Lower leg skin (tissue), 4 donors: Measurements from ENCODE around the gene ELAC1. TPM values are rescaled to one million over a fixed set of nuclear protein-coding genes. Genes with fewer than 3 reads are reported as not detected.

Source experiments
- DNase-seq, 2 donors: peaks; one replicate each; pipeline ENCODE4 v3.0.0-alpha.2; 2019; ENCODE audit warnings: low spot score in 2 of 2
- H3K4me3 ChIP-seq: fragments of 200-600 bp; sonication (generic); 2 replicates; pipeline ENCODE4 v1.5.1; 2017; ENCODE audit warnings: mild to moderate bottlenecking, low read depth; ENCODE audit not compliant: poor library complexity, severe bottlenecking
- CTCF ChIP-seq, 3 donors: fragments of 450-650 bp; IDR thresholded peaks; one replicate each; pipeline ENCODE4 v1.5.1; 2016; ENCODE audit warnings: antibody characterized with exemption in 3 of 3, mild to moderate bottlenecking in 3 of 3, moderate library complexity in 2 of 3
- POLR2A ChIP-seq, 2 donors: fragments of 450-650 bp; IDR thresholded peaks; one replicate each; pipeline ENCODE4 v1.6.1; 2016 to 2017; ENCODE audit warnings: antibody characterized with exemption in 2 of 2, mild to moderate bottlenecking in 1 of 2, moderate library complexity in 1 of 2
- WGBS, 2 donors: methylation state at CpG; one replicate each; pipeline ENCODE4 v1.1.5; 2018; 5-methylcytosine and 5-hydroxymethylcytosine counted together
- intact Hi-C: fragments of 100-400 bp; cut with DNase I; formaldehyde crosslinking; loops from one replicate; pipeline ENCODE4 v1.15.0; 2023; ENCODE audit warnings: low total_unique reads
- total RNA-seq, 4 donors: library from RNA; depleted of rRNA; stranded (reverse); fragments of >200 nt; gene quantifications; one replicate each; pipeline ENCODE4 v1.1.0, GENCODE V29; 2016

Gene ELAC1
- total RNA-seq, 4 donors from 2014 or later, result 4.1 to 11.6 (median 8.3) TPM

GRCh38 chr18:51007790-51008139, 39.9 kb downstream of the ELAC1 start:
- intact Hi-C loops, result no loop called here
- TF ChIP-seq CTCF (IDR thresholded peaks at IDR 0.05), result no peak
- no peak for TF ChIP-seq POLR2A (IDR thresholded peaks at IDR 0.05)
- DNase-seq, result no peak
- WGBS, 2 donors, result 82 to 83% methylated on average over 1 of the region's 1 CpG
- H3K4me3 ChIP-seq, result no peak overlapping the region

- no peak for DNase-seq
- TF ChIP-seq POLR2A (IDR thresholded peaks at IDR 0.05) (no peak), CTCF (IDR thresholded peaks at IDR 0.05) (no peak)
- intact Hi-C loops, result no loop called here
- no peak overlapping the region for H3K4me3 ChIP-seq
These were observed 41.2 kb downstream of the ELAC1 start for GRCh38 chr18:51009072-51009471.

GRCh38 chr18:51010218-51010617, 42.4 kb downstream of the ELAC1 start:
- TF ChIP-seq POLR2A (IDR thresholded peaks at IDR 0.05) (no peak), CTCF (IDR thresholded peaks at IDR 0.05) (no peak)
- intact Hi-C loops, result no loop called here
- no peak for DNase-seq

GRCh38 chr18:51011709-51012108, 43.9 kb downstream of the ELAC1 start:
- TF ChIP-seq POLR2A (IDR thresholded peaks at IDR 0.05), result no peak
- TF ChIP-seq CTCF (IDR thresholded peaks at IDR 0.05), result no peak
- WGBS, 2 donors, result 69 to 72% methylated on average over 3 of the region's 3 CpGs
- no peak for DNase-seq
- no peak overlapping the region for H3K4me3 ChIP-seq
- intact Hi-C loops, result no loop called here

More at GRCh38 chr18:51010218-51010617, 42.4 kb downstream of the ELAC1 start:
- H3K4me3 ChIP-seq, result no peak overlapping the region

- H3K4me3 ChIP-seq, result no peak overlapping the region
- 91 to 95% methylated on average over 3 of the region's 3 CpGs for WGBS, 2 donors
- TF ChIP-seq CTCF (IDR thresholded peaks at IDR 0.05), result no peak
- no peak for TF ChIP-seq POLR2A (IDR thresholded peaks at IDR 0.05)
- DNase-seq, result no peak
- intact Hi-C loops, result no loop called here
These were observed 44.6 kb downstream of the ELAC1 start for GRCh38 chr18:51012441-51012840.

- WGBS, 2 donors, result 92 to 95% methylated on average over 3 of the region's 3 CpGs
- TF ChIP-seq POLR2A (IDR thresholded peaks at IDR 0.05) (no peak), CTCF (IDR thresholded peaks at IDR 0.05) (no peak)
- no peak overlapping the region for H3K4me3 ChIP-seq
- intact Hi-C loops, result no loop called here
- no peak for DNase-seq
These were observed 45.4 kb downstream of the ELAC1 start for GRCh38 chr18:51013259-51013658.
